Naive B cell (primary cell): Measurements from ENCODE around the gene YEATS2. TPM values are rescaled to one million over a fixed set of nuclear protein-coding genes. Genes with fewer than 3 reads are reported as not detected.
"Not testable (repeated sequence)": the region's sequence is repeated elsewhere in the genome, so short reads cannot be mapped to it uniquely, and the experiment has no call there.

Experiments used
- ATAC-seq, 2 donors: fragments of 150-1000 bp; cut with Tn5 transposase; 2 replicates each; pipeline ENCODE4 v1.10.0; 2021; ENCODE audit warnings: low read depth in 2 of 2, mild to moderate bottlenecking in 2 of 2, moderate library complexity in 2 of 2
- DNase-seq: peaks from one replicate; pipeline ENCODE4 v3.0.0; 2022
- H3K27ac Mint-ChIP-seq, 6 donors: one replicate each; pipeline ENCODE4 v1.8.0; 2020 to 2022; ENCODE audit warnings: mild to moderate bottlenecking in 6 of 6, mixed read lengths in 6 of 6, moderate library complexity in 5 of 6, inconsistent platforms in 2 of 6
- H3K27me3 Mint-ChIP-seq, 3 donors: one replicate each; pipeline ENCODE4 v1.8.0; 2021 to 2022; ENCODE audit warnings: mixed read lengths in 3 of 3, mild to moderate bottlenecking in 1 of 3
- H3K36me3 Mint-ChIP-seq, 2 donors: one replicate each; pipeline ENCODE4 v1.8.0; 2020 to 2022; ENCODE audit warnings: mixed read lengths in 2 of 2, inconsistent platforms in 1 of 2, mild to moderate bottlenecking in 1 of 2
- H3K4me1 Mint-ChIP-seq, 3 donors: one replicate each; pipeline ENCODE4 v1.8.0; 2020 to 2022; ENCODE audit warnings: mixed read lengths in 3 of 3, inconsistent platforms in 1 of 3, mild to moderate bottlenecking in 1 of 3, moderate library complexity in 1 of 3
- H3K4me3 Mint-ChIP-seq, 8 donors: one replicate each; pipeline ENCODE4 v1.8.0; 2020 to 2022; ENCODE audit warnings: mild to moderate bottlenecking in 8 of 8, mixed read lengths in 8 of 8, moderate library complexity in 8 of 8, inconsistent platforms in 2 of 8
- H3K9me3 Mint-ChIP-seq, 7 donors: one replicate each; pipeline ENCODE4 v1.8.0; 2020 to 2022; ENCODE audit warnings: mixed read lengths in 7 of 7, mild to moderate bottlenecking in 5 of 7, inconsistent platforms in 2 of 7, moderate library complexity in 1 of 7
- polyA plus RNA-seq, 6 donors: library from polyadenylated mRNA; unstranded; fragments of 300-500 nt; fragmentation: Illumina TruSeq; gene quantifications; one replicate each; pipeline ENCODE4 v1.2.3, GENCODE V29; 2021; ENCODE audit warnings: low read depth in 6 of 6

The YEATS2 gene
- polyA plus RNA-seq, 6 donors from 2014 or later = 2.5 to 7.3 (median 3.9) TPM

- Mint-ChIP-seq H3K27ac (peak overlapping the region in 1 of 6 donors; percentile 39), H3K9me3 (no peaks in the 10 kb centered on the region), H3K4me3 (no peak overlapping the region), H3K27me3 (no peaks in the 10 kb centered on the region), H3K36me3 (peaks cover 24 to 40% of the 10 kb centered on the region in 2 donors), H3K4me1 (no peaks in the 10 kb centered on the region)
- DNase-seq (no peak), ATAC-seq (no peak)
These were observed 32.8 kb downstream of the YEATS2 start for GRCh38 chr3:183730361-183730760.

DNA sequence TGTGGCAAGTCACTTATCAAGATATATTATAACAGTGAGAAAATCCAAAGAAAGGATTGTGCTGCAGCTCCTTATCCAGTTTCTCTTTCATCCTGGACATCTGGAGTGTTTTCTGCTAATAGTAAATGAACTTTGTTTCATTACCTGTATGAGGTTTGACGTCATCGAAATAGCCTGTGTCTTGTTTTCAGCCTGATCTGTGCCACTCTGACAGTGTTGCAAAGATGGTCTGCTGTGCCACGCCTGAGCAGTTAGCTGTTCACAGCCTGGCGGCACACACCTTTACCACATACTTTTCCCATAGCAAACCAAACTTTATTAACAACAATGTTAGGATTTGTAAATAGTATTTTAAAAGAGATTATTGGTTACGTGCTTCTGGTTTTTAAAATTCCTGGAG, 34.0 kb downstream of the YEATS2 start:
- H3K4me3 Mint-ChIP-seq = no peak overlapping the region
- H3K36me3 Mint-ChIP-seq = peaks cover 33 to 35% of the 10 kb centered on the region in 2 donors
- no peak overlapping the region for H3K27ac Mint-ChIP-seq

GRCh38 chr3:183733553-183733952, 36.0 kb downstream of the YEATS2 start:
- Mint-ChIP-seq H3K27me3 (no peaks in the 10 kb centered on the region), H3K4me3 (no peak overlapping the region), H3K4me1 (no peaks in the 10 kb centered on the region), H3K9me3 (no peaks in the 10 kb centered on the region), H3K36me3 (peaks cover 33 to 44% of the 10 kb centered on the region in 2 donors), H3K27ac (peak overlapping the region in 1 of 6 donors; percentile 30)
- ATAC-seq = no peak
- no peak for DNase-seq

More for the DNA sequence above, 34.0 kb downstream of the YEATS2 start:
- no peak for ATAC-seq
- no peaks in the 10 kb centered on the region for H3K27me3 Mint-ChIP-seq
- no peaks in the 10 kb centered on the region for H3K4me1 Mint-ChIP-seq
- H3K9me3 Mint-ChIP-seq = no peaks in the 10 kb centered on the region
- no peak for DNase-seq

DNA sequence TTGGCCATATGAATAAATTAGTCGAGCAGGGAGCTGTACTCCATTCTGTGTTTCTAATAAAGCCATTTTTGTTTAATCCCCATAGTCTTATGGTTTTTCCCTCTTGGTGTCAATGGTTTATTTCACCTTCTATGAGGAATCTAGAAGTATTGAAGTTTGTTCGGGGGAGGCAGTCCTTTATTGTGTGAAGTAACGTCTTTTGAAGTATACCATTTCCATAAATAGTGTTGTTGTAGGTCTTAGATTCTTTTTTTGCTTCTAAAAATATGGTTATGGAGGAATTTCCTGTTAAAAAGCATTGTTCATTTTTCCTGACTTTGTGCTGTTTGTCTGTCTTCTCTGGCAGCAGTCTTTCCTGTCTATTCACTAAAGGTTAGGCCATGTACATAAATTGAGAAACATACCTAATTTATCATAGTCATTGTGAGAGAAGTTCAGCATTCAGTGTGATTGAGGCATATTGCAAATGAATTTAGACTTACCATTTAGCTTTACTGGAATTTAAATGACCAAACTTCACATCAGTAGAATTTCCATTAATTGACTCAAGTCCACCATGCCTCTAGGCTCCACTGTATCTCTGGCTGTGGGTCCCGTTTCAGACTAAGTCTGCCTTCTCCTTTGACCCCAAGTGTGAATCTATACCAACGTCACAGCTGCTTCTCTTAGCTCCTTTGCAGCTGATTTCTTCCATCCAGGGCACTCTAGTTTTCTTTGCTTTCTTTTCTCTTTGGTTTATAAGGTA, 37.3 kb downstream of the YEATS2 start:
- no peaks in the 10 kb centered on the region for H3K9me3 Mint-ChIP-seq
- peaks cover 33 to 44% of the 10 kb centered on the region in 2 donors for H3K36me3 Mint-ChIP-seq

DNA sequence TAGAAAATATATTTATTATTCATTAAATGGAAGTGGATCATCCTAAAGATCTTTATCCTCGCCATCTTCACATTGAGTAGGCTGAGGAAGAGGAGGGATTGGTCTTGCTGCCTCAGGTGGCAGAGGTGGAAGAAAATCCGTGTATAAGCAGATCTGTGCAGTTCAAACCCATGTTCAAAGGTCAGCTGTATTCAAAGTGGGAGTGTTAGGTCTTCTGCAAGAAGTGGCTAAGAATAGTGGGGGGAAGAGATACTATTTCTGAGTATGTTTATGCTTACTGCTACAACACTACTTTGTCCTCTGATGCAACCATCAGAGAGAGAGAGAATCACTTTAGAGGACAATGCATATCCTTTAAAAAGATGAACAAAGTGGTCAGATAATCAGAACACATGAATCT, 39.5 kb downstream of the YEATS2 start:
- Mint-ChIP-seq H3K36me3 (peaks cover 25 to 39% of the 10 kb centered on the region in 2 donors), H3K27me3 (no peaks in the 10 kb centered on the region), H3K27ac (no peak overlapping the region), H3K9me3 (no peaks in the 10 kb centered on the region), H3K4me3 (no peak overlapping the region), H3K4me1 (no peaks in the 10 kb centered on the region)
- ATAC-seq (no peak), DNase-seq (no peak)

More for the DNA sequence above, 37.3 kb downstream of the YEATS2 start:
- no peak for DNase-seq
- H3K27me3 Mint-ChIP-seq = no peaks in the 10 kb centered on the region
- H3K27ac Mint-ChIP-seq = no peak overlapping the region
- H3K4me3 Mint-ChIP-seq = no peak overlapping the region
- no peak for ATAC-seq
- no peaks in the 10 kb centered on the region for H3K4me1 Mint-ChIP-seq

DNA sequence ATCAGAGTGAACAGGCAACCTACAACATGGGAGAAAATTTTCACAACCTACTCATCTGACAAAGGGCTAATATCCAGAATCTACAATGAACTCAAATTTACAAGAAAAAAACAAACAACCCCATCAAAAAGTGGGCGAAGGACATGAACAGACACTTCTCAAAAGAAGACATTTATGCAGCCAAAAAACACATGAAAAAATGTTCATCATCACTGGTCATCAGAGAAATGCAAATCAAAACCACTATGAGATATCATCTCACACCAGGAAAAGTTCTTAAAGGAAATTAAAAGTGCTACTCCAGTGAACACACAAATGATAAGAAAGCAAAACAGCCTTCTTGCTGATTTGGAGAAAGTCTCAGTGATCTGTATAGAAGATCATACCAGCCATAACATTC, 42.6 kb downstream of the YEATS2 start:
- peaks cover 20 to 27% of the 10 kb centered on the region in 2 donors for H3K36me3 Mint-ChIP-seq
- not testable (repeated sequence) for H3K27ac Mint-ChIP-seq, DNase-seq, H3K9me3 Mint-ChIP-seq, H3K4me3 Mint-ChIP-seq, ATAC-seq, H3K27me3 Mint-ChIP-seq, H3K4me1 Mint-ChIP-seq

- Mint-ChIP-seq H3K36me3 (peaks cover 6 to 10% of the 10 kb centered on the region in 2 donors), H3K9me3 (no peaks in the 10 kb centered on the region), H3K4me1 (no peaks in the 10 kb centered on the region), H3K27ac (no peak overlapping the region), H3K4me3 (no peak overlapping the region), H3K27me3 (no peaks in the 10 kb centered on the region)
- ATAC-seq (no peak), DNase-seq (no peak)
These were observed 45.6 kb downstream of the YEATS2 start for GRCh38 chr3:183743231-183743630.

DNA sequence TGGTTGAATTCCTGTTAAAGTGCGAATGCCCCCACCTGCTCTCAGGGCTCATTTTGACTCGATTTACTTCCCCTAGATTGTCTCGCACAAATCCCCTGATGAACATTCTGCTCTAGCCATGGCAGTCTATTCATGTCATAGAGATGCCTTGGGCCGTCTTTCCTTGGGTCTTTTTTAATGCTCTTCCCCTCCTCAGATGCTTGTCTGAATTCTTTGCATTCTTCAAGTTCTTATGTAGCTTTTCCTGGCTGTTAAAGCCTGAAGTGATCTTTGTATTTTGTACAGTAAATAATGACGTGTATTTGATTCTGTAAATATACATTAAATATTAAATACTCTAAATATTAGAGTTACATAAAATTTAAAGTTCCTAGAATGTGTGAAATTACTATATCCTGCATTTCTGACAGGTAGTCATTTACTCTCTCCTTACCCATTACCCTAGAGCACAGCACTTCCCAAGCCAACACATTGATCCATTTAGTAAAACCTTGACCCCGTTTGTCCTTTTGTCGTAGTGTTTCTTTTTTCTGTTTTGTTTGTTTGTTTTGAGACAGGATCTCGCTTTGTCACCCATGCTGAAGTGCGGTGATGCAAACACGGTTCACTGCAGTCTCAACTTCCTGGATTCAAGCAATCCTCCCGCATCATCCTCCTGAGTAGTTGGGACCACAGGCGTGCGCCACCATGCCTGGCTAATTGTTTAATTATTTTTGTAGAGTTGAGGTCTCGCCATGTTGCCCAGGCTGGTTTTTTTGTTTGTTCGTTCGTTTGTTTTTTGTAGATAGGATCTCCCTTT, 47.9 kb downstream of the YEATS2 start:
- no peak for DNase-seq
- Mint-ChIP-seq H3K27ac (peak overlapping the region in 1 of 6 donors; percentile 54), H3K4me1 (no peaks in the 10 kb centered on the region), H3K9me3 (no peaks in the 10 kb centered on the region), H3K27me3 (no peaks in the 10 kb centered on the region), H3K4me3 (no peak overlapping the region), H3K36me3 (peaks cover 6 to 16% of the 10 kb centered on the region in 2 donors)
- ATAC-seq = no peak

DNA sequence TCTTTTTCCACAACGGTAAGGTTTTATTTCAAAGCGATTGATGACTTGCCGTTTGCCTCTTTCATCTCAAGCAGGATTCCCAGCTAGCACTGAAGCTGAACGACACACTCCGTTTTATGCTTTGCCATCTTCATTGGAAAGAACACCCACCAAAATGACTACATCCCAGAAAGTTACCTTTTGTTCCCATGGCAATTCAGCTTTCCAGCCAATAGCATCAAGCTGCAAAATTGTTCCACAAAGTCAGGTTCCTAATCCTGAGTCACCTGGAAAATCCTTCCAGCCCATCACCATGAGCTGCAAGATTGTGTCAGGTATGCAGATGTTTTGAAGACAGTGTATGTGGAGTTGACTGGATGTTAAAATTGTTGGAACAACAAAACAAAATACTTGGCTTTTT, 56.5 kb downstream of the YEATS2 start:
- no peak overlapping the region for H3K27ac Mint-ChIP-seq
- H3K27me3 Mint-ChIP-seq = no peaks in the 10 kb centered on the region
- H3K4me1 Mint-ChIP-seq = no peaks in the 10 kb centered on the region
- ATAC-seq (no peak), DNase-seq (no peak)
- peaks cover 8 to 26% of the 10 kb centered on the region in 2 donors for H3K36me3 Mint-ChIP-seq
- no peak overlapping the region for H3K4me3 Mint-ChIP-seq
- no peaks in the 10 kb centered on the region for H3K9me3 Mint-ChIP-seq

GRCh38 chr3:183762304-183762703, 64.7 kb downstream of the YEATS2 start:
- no peak overlapping the region for H3K4me3 Mint-ChIP-seq
- peaks cover 8 to 24% of the 10 kb centered on the region in 2 donors for H3K36me3 Mint-ChIP-seq
- H3K27ac Mint-ChIP-seq = peak overlapping the region in 1 of 6 donors; percentile 65
- no peaks in the 10 kb centered on the region for H3K27me3 Mint-ChIP-seq
- ATAC-seq (no peak), DNase-seq (no peak)
- H3K9me3 Mint-ChIP-seq = no peaks in the 10 kb centered on the region
- peaks cover 9 to 15% (median 9%) of the 10 kb centered on the region in 3 donors for H3K4me1 Mint-ChIP-seq

DNA sequence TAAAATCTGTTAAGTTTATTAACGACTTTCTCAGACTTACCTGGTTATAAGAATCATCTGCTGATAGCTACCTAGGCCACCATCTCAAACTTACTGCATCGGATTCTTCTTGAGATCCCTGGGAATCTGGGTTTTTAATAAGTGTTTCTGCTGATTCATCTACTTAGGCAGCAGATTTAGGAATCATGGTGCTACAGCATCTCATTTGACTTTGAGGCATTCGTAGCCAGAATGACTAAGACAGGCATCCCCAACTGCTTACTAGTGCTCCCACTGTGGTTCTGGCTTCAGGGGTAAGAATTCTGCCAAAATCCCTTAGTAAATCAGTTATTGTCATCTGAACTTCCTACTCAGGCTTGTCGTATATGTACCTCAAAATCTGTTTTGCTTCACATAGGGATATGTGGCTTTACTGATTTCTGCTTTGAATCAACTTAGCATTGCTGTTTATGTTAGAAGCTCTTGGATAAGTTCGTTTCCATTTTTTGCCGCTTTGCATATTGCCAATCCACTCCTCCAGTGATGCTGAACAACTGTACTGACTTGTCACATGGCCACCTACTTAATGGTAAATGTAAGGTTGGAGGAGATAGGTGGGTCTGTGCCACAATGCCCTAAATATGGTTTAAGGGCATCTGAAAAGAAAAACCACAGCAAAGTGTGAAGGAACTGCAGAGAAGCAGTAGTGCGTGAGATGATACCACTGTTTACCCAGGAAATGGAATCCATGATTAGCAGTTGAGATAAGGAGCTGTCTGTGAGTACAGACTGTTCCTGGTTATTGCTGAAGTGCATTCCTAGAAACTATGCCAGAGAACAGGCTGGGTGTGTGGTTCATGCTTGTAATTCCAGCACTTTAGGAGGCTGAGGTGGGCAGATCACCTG, 67.5 kb downstream of the YEATS2 start:
- Mint-ChIP-seq H3K27me3 (no peaks in the 10 kb centered on the region), H3K4me3 (peak overlapping the region in 2 of 8 donors; percentile 2 to 28), H3K4me1 (peaks cover 9 to 15% (median 9%) of the 10 kb centered on the region in 3 donors), H3K36me3 (peaks cover 8 to 15% of the 10 kb centered on the region in 2 donors), H3K27ac (peak overlapping the region in 4 of 6 donors; percentile 1 to 41 (median 24)), H3K9me3 (no peaks in the 10 kb centered on the region)
- ATAC-seq (peak in 1 of 2 donors; percentile 20), DNase-seq (no peak)

GRCh38 chr3:183766107-183766506, 68.5 kb downstream of the YEATS2 start:
- Mint-ChIP-seq H3K27me3 (no peaks in the 10 kb centered on the region), H3K4me3 (no peak overlapping the region), H3K36me3 (peaks cover 8 to 11% of the 10 kb centered on the region in 2 donors), H3K4me1 (peaks cover 9 to 15% (median 9%) of the 10 kb centered on the region in 3 donors), H3K27ac (no peak overlapping the region), H3K9me3 (no peaks in the 10 kb centered on the region)
- ATAC-seq (no peak), DNase-seq (no peak)
